SU-DHL-6 (cell line): ENCODE results near the gene NFATC1.

Experiments used
- H2AFZ ChIP-seq: fragments of 200-600 bp; sonication (generic); 2 replicates; pipeline ENCODE4 v1.6.1; 2014; ENCODE audit warnings: low read depth, mild to moderate bottlenecking, moderate library complexity, mixed read lengths, antibody characterized with exemption, low read length; ENCODE audit not compliant: severe bottlenecking
- H3F3A ChIP-seq: fragments of 200-600 bp; shearing (Covaris generic); 2 replicates; pipeline ENCODE4 v1.6.0; 2016; ENCODE audit warnings: antibody characterized with exemption, mild to moderate bottlenecking; ENCODE audit not compliant: insufficient read depth
- H3K27ac ChIP-seq: fragments of 200-600 bp; sonication (generic); 2 replicates; pipeline ENCODE4 v1.5.1; 2016; ENCODE audit warnings: low read depth, mild to moderate bottlenecking, low read length, moderate library complexity, mixed read lengths
- H3K27me3 ChIP-seq: fragments of 200-600 bp; sonication (generic), shearing (Covaris generic); 2 replicates; pipeline ENCODE4 v1.6.0; 2014; ENCODE audit warnings: mild to moderate bottlenecking, low read length
- H3K36me3 ChIP-seq: fragments of 200-600 bp; sonication (generic); 2 replicates; pipeline ENCODE4 v1.6.1; 2014; ENCODE audit warnings: mild to moderate bottlenecking, low read length, mixed read lengths
- H3K4me2 ChIP-seq: fragments of 300-600, 200-600 bp; shearing (Covaris generic), sonication (generic); 2 replicates; pipeline ENCODE4 v1.6.0; 2014; ENCODE audit warnings: low read length, low read depth, mild to moderate bottlenecking; ENCODE audit not compliant: poor library complexity, severe bottlenecking
- H3K4me3 ChIP-seq: fragments of 200-600 bp; sonication (generic); 2 replicates; pipeline ENCODE4 v1.5.1; 2014; ENCODE audit warnings: antibody characterized with exemption, low read length, mild to moderate bottlenecking, mixed read lengths; ENCODE audit not compliant: insufficient read depth, poor library complexity, severe bottlenecking
- H3K79me2 ChIP-seq: fragments of 200-600 bp; sonication (generic); 2 replicates; pipeline ENCODE4 v1.6.1; 2014; ENCODE audit warnings: mild to moderate bottlenecking, low read length, moderate library complexity; ENCODE audit not compliant: insufficient read depth
- H3K9ac ChIP-seq: fragments of 200-600 bp; sonication (generic); 2 replicates; pipeline ENCODE4 v1.7.0; 2014; ENCODE audit warnings: mild to moderate bottlenecking, low read length
- H3K9me2 ChIP-seq: fragments of 200-600 bp; sonication (generic); replicated peaks from 2 replicates; pipeline ENCODE4 v1.6.1; 2014; ENCODE audit warnings: low read length; ENCODE audit not compliant: insufficient read depth
- H3K9me3 ChIP-seq: fragments of 200-600 bp; sonication (generic); 2 replicates; pipeline ENCODE4 v1.6.1; 2014; ENCODE audit warnings: low read length, mixed read lengths; ENCODE audit not compliant: insufficient read depth
- H4K20me1 ChIP-seq: fragments of 200-600 bp; sonication (generic); 2 replicates; pipeline ENCODE4 v1.6.1; 2014; ENCODE audit warnings: low read depth, mild to moderate bottlenecking, antibody characterized with exemption, low read length, moderate library complexity, mixed read lengths
- CTCF ChIP-seq: fragments of 200-600 bp; sonication (generic); IDR thresholded peaks from one replicate; pipeline ENCODE4 v1.5.1; 2017; ENCODE audit warnings: antibody characterized with exemption, mild to moderate bottlenecking, low read length, moderate library complexity; ENCODE audit not compliant: insufficient read depth, poor library complexity, severe bottlenecking
- EZH2phosphoT487 ChIP-seq: fragments of 200-600 bp; sonication (generic), shearing (Covaris generic); conservative IDR thresholded peaks from 2 replicates; pipeline ENCODE4 v1.6.1; 2018; ENCODE audit warnings: mild to moderate bottlenecking, antibody characterized with exemption, low read length, moderate library complexity, mixed read lengths

Gene NFATC1

GRCh38 chr18:79410731-79411613, 15.2 kb downstream of the NFATC1 start:
- H3K27me3 ChIP-seq = no peaks in the 10 kb centered on the region
- no peaks in the 10 kb centered on the region for H3K36me3 ChIP-seq
- no peak overlapping the region for H3K4me2 ChIP-seq
- no peak overlapping the region for H3K4me3 ChIP-seq
- no peaks in the 10 kb centered on the region for H3K9me3 ChIP-seq
- H3K9ac ChIP-seq = no peak overlapping the region
- no peaks in the 10 kb centered on the region for H3F3A ChIP-seq
- no peak overlapping the region for H2AFZ ChIP-seq
- H3K79me2 ChIP-seq = peaks cover 12% of the 10 kb centered on the region; the same call in 1 of the 2 replicates
- no peak overlapping the region for H3K27ac ChIP-seq
- no peaks in the 10 kb centered on the region for H3K9me2 ChIP-seq
- no peaks in the 10 kb centered on the region for H4K20me1 ChIP-seq
- TF ChIP-seq CTCF = no peak
- no peak for TF ChIP-seq EZH2phosphoT487

GRCh38 chr18:79411614-79412526, 16.1 kb downstream of the NFATC1 start:
- Histone ChIP-seq H3K27me3 (no peaks in the 10 kb centered on the region), H3K27ac (no peak overlapping the region), H3K9ac (no peak overlapping the region), H3K9me2 (no peaks in the 10 kb centered on the region), H3F3A (no peaks in the 10 kb centered on the region), H3K79me2 (peaks cover 5% of the 10 kb centered on the region; the same call in 1 of the 2 replicates), H3K36me3 (no peaks in the 10 kb centered on the region), H3K9me3 (no peaks in the 10 kb centered on the region), H2AFZ (no peak overlapping the region), H4K20me1 (no peaks in the 10 kb centered on the region), H3K4me3 (no peak overlapping the region), H3K4me2 (no peak overlapping the region)
- no peak for TF ChIP-seq EZH2phosphoT487
- no peak for TF ChIP-seq CTCF

GRCh38 chr18:79413025-79413424, 17.3 kb downstream of the NFATC1 start:
- Histone ChIP-seq H3K4me2 (no peak overlapping the region), H3K27me3 (no peaks in the 10 kb centered on the region), H3K36me3 (no peaks in the 10 kb centered on the region), H3K27ac (no peak overlapping the region), H3K4me3 (no peak overlapping the region), H3F3A (no peaks in the 10 kb centered on the region), H4K20me1 (no peaks in the 10 kb centered on the region), H3K9me3 (no peaks in the 10 kb centered on the region), H3K79me2 (peaks cover 3% of the 10 kb centered on the region; the same call in 1 of the 2 replicates), H3K9ac (no peak overlapping the region), H2AFZ (no peak overlapping the region), H3K9me2 (no peaks in the 10 kb centered on the region)
- TF ChIP-seq CTCF (no peak), EZH2phosphoT487 (no peak)
